ENCODE results near the gene DVL2. TPM values are rescaled to one million over a fixed set of nuclear protein-coding genes. Genes with fewer than 3 reads are reported as not detected.

DVL2 gene
- total RNA-seq, result 10 to 100 TPM; 36.4 to 56.2 (median 41.8) TPM
- 10 to 100 TPM; 12.0 to 30.7 (median 13.2) TPM for polyA plus RNA-seq

DNA sequence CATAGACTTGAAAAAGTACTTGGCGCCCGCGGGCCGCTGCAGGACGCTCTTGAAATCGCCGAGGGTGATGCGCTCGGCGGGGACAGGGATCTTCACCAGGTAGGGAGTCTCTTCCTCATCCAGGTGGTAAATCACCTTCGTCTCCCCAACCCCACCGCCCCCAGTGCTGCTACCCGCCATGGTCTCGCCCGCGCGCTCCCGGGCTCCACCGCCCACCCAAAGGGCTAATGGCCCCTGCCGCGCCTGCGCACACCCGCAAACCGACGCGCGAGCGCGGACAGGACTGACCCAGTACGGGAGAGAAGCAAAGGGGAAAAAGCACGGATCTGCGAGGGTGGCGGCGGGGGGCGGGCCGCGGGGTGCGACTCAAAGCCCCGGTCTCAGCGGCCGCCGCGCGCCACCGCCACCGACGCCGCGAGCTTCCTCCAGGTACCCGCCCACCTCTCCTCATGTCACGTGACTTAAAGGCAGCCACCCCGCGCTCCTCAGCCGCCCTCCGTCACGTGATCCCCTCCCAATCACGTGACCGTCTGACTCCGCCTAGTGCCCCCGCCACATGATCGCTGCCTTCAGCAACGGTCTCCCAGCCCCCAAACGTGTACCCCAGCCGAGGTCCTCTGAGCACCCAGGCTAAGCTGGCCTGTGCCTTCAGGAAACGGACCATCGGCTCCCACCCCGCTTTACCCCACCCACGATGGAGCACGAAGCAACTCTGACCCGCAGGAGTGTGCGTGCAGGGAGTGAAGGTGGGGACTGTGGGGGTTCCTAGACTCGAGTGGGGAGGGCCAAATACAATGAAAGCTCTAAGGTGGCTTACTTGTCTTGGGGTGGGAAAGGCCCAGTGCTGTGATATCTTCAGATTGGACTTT lies at the start of gene DVL2:
TSS of gene DVL2 (minus strand) at position 435 of the 869 bp plus-strand sequence. CDS start at position 180, 255 bp downstream.
- Histone ChIP-seq H3K27ac (peak within 1 kb of the TSS; percentile 87 to 95 (median 91)), H3K4me3 (peak within 1 kb of the TSS; percentile 81 to 98 (median 90)), H3K36me3 (peaks cover 4 to 38% (median 26%) of the 10 kb centered on the region in 4 donors), H3K4me1 (peaks cover 0 to 51% (median 47%) of the 10 kb centered on the region in 4 donors), H3K9me3 (no peaks in the 10 kb centered on the region), H3K27me3 (no peaks in the 10 kb centered on the region)
- 0 to 1% methylated on average over 72 of the region's 72 CpGs for WGBS, 2 donors
- peak in 1 of 4 donors; percentile 32 for TF ChIP-seq EP300 (IDR thresholded peaks at IDR 0.05)
- TF ChIP-seq POLR2A (IDR thresholded peaks at IDR 0.05), result peak; percentile 51 to 69
- TF ChIP-seq, protein P1, sequence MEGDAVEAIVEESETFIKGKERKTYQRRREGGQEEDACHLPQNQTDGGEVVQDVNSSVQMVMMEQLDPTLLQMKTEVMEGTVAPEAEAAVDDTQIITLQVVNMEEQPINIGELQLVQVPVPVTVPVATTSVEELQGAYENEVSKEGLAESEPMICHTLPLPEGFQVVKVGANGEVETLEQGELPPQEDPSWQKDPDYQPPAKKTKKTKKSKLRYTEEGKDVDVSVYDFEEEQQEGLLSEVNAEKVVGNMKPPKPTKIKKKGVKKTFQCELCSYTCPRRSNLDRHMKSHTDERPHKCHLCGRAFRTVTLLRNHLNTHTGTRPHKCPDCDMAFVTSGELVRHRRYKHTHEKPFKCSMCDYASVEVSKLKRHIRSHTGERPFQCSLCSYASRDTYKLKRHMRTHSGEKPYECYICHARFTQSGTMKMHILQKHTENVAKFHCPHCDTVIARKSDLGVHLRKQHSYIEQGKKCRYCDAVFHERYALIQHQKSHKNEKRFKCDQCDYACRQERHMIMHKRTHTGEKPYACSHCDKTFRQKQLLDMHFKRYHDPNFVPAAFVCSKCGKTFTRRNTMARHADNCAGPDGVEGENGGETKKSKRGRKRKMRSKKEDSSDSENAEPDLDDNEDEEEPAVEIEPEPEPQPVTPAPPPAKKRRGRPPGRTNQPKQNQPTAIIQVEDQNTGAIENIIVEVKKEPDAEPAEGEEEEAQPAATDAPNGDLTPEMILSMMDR (IDR thresholded peaks at IDR 0.05), result no peak
- peak; percentile 62 to 91 (median 88) for TF ChIP-seq POLR2AphosphoS5 (IDR thresholded peaks at IDR 0.05)
- DNase-seq, result peak; percentile 98
- intact Hi-C loops (cut with DNase I), result no loop called here

DNA sequence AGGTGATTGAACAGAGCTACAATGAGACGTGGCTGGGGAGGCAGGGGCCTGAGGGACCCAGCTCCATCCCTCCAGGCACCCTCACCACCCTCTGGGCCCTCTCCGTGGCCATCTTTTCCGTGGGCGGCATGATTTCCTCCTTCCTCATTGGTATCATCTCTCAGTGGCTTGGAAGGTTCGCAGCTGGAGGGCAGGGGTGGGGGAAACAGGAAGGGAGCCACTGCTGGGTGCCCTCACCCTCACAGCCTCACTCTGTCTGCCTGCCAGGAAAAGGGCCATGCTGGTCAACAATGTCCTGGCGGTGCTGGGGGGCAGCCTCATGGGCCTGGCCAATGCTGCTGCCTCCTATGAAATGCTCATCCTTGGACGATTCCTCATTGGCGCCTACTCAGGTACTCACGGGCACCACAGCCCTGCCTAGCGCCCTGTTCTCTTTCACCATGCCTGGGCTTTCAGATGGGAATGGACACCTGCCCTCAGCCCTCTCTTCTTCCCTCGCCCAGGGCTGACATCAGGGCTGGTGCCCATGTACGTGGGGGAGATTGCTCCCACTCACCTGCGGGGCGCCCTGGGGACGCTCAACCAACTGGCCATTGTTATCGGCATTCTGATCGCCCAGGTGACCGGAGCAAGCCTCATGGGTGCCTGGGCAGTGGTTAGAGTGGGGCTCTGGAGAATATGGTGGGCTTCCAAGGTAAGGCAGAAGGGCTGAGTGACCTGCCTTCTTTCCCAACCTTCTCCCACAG lies 49.3 kb upstream of the DVL2 start:
- intact Hi-C loops (cut with DNase I), result no loop called here
- H3K27ac ChIP-seq, result peak overlapping the region; percentile 93 to 98 (median 96)
- H3K4me1 ChIP-seq, result peaks cover 0 to 56% (median 46%) of the 10 kb centered on the region in 4 donors
- no peak for TF ChIP-seq EP300 (IDR thresholded peaks at IDR 0.05)
- TF ChIP-seq POLR2AphosphoS5 (IDR thresholded peaks at IDR 0.05), result no peak
- TF ChIP-seq, protein P1 (IDR thresholded peaks at IDR 0.05), result peak in 1 of 4 experiments; percentile 0
- no peak for TF ChIP-seq POLR2A (IDR thresholded peaks at IDR 0.05)
- peaks cover 26 to 33% (median 28%) of the 10 kb centered on the region in 4 donors for H3K36me3 ChIP-seq
- H3K27me3 ChIP-seq, result no peaks in the 10 kb centered on the region
- peak overlapping the region; percentile 53 to 83 (median 68) for H3K4me3 ChIP-seq
- H3K9me3 ChIP-seq, result no peaks in the 10 kb centered on the region
- no peak for DNase-seq
- 87 to 88% methylated on average over 18 of the region's 18 CpGs for WGBS, 2 donors

DNA sequence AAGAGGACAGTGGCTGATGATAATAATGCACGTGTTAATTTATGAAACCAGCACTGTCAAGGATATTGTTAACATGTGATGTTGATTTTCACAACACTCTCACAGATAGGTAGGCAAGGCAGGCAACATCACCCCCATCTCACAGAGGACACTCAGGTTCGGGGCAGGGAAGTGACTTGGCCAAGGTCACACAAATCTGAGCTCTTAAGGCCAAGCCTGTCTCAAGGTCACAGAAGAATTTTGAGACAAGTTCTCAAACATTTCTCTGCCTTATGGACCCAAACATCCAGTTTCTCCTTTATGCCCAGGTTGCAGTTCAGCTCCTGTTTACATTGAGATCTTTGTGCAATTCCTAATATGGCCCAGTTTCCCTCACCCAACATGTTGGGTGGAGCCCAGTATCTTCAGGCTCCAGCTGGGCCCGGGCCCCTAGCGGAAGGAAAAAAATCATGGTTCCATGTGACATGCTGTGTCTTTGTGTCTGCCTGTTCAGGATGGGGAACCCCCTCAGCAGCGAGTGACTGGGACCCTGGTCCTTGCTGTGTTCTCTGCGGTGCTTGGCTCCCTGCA lies 48.5 kb upstream of the DVL2 start:
- no peaks in the 10 kb centered on the region for H3K27me3 ChIP-seq
- no peaks in the 10 kb centered on the region for H3K9me3 ChIP-seq
- WGBS, 2 donors, result 52 to 56% methylated on average over 6 of the region's 6 CpGs
- no peak for TF ChIP-seq POLR2A (IDR thresholded peaks at IDR 0.05)
- TF ChIP-seq EP300 (IDR thresholded peaks at IDR 0.05), result no peak
- TF ChIP-seq, protein P1 (IDR thresholded peaks at IDR 0.05), result peak in 2 of 4 experiments; percentile 11 to 49
- peak in 2 of 4 donors; percentile 30 to 58 for TF ChIP-seq POLR2AphosphoS5 (IDR thresholded peaks at IDR 0.05)
- peak overlapping the region; percentile 53 to 83 (median 68) for H3K4me3 ChIP-seq
- peak overlapping the region; percentile 93 to 98 (median 96) for H3K27ac ChIP-seq
- H3K4me1 ChIP-seq, result peaks cover 0 to 56% (median 46%) of the 10 kb centered on the region in 4 donors
- peaks cover 26 to 33% (median 28%) of the 10 kb centered on the region in 4 donors for H3K36me3 ChIP-seq
- peak; percentile 78 for DNase-seq
- intact Hi-C loops (cut with DNase I), result no loop called here

DNA sequence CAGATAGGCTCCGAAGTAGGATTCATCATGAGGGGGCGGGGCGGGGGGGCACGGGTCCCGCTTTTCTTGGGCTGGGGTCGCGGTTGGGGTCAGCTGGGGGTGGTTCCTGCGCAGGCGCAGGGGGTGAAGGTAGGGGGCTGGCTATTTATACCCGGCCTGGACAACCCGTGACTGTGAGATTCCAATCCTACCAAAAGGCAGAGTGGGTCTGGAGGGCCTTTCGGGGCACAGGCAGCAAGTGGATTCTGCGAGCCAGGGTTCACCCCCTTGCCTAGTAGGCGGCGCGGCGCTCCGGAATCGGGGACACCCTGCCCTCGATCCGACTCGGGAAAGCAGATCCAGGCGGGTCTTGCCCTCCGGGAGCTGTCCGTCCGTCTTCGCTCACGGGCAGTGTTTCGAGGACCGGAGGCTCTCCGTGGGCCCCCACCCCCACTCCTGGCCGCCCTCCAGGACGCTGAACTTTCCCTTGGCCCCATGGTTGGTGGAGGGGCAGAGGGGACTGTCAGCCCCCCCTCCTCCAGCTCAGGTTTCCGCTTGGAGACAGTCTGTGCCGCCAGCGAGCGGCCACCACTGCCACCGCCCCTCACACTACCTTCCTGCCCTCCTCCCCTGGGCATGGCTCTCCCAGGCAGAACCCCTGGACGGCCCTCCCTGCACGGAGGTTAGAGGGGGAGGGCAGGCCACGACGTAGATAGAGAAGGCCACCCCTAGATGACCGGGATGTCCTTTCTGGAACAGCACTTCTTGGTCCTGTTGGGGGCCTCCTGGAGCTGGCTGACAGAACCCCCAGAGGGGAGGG lies 47.8 kb upstream of the DVL2 start:
- peaks cover 26 to 33% (median 27%) of the 10 kb centered on the region in 4 donors for H3K36me3 ChIP-seq
- H3K4me3 ChIP-seq, result peak overlapping the region; percentile 53 to 83 (median 68)
- intact Hi-C loops (cut with DNase I), result loop anchor here (2.0 kb wide), 2 partner anchors 29 to 71 kb away; partner anchors contain the start of genes ELP5 and KCTD11
- peak overlapping the region; percentile 93 to 98 (median 96) for H3K27ac ChIP-seq
- WGBS, 2 donors, result 1 to 4% methylated on average over 43 of the region's 43 CpGs
- H3K4me1 ChIP-seq, result peaks cover 0 to 56% (median 46%) of the 10 kb centered on the region in 4 donors
- peak in 1 of 2 donors; percentile 35 for TF ChIP-seq POLR2A (IDR thresholded peaks at IDR 0.05)
- TF ChIP-seq, protein P1 (IDR thresholded peaks at IDR 0.05), result no peak
- TF ChIP-seq EP300 (IDR thresholded peaks at IDR 0.05), result peak in 3 of 4 donors; percentile 32 to 49 (median 43)
- TF ChIP-seq POLR2AphosphoS5 (IDR thresholded peaks at IDR 0.05), result peak; percentile 44 to 73 (median 71)
- no peaks in the 10 kb centered on the region for H3K9me3 ChIP-seq
- H3K27me3 ChIP-seq, result no peaks in the 10 kb centered on the region
- DNase-seq, result peak; percentile 87

Measured in sigmoid colon (tissue), 7 donors.